NOMO-1 treated with DMSO at 0.1 percent for 48 hours (cell line): ENCODE measurements around the gene PLCG2.

ENCODE experiments used
- DNase-seq: peaks from one replicate; lab custom pipeline; 2025; ENCODE audit not compliant: unreplicated experiment; lab: John Stamatoyannopoulos, UW

PLCG2 gene

GRCh38 chr16:81904320-81904719 is 125.2 kb downstream of the PLCG2 start:
- DNase-seq, result no peak

- DNase-seq, result no peak
These were observed 126.2 kb downstream of the PLCG2 start for GRCh38 chr16:81905277-81905676.

- no peak for DNase-seq
These were observed 128.6 kb downstream of the PLCG2 start for GRCh38 chr16:81907681-81908080.

- no peak for DNase-seq
These were observed 129.6 kb downstream of the PLCG2 start for GRCh38 chr16:81908466-81909262.

- no peak for DNase-seq
These were observed 131.3 kb downstream of the PLCG2 start for GRCh38 chr16:81910366-81910885.

GRCh38 chr16:81912395-81912794 is 133.3 kb downstream of the PLCG2 start:
- DNase-seq, result no peak

- DNase-seq, result no peak
These were observed 134.1 kb downstream of the PLCG2 start for GRCh38 chr16:81913222-81913621.

- no peak for DNase-seq
These were observed 138.3 kb downstream of the PLCG2 start for GRCh38 chr16:81917375-81917774.

GRCh38 chr16:81918927-81919326 is 139.8 kb downstream of the PLCG2 start:
- no peak for DNase-seq

- no peak for DNase-seq
These were observed 141.4 kb downstream of the PLCG2 start for GRCh38 chr16:81920498-81920897.

- no peak for DNase-seq
These were observed 142.2 kb downstream of the PLCG2 start for GRCh38 chr16:81921085-81921814.

- DNase-seq, result no peak
These were observed 142.9 kb downstream of the PLCG2 start for GRCh38 chr16:81921843-81922584.

GRCh38 chr16:81923296-81923695 is 144.2 kb downstream of the PLCG2 start:
- DNase-seq, result no peak

GRCh38 chr16:81925016-81925415 is 145.9 kb downstream of the PLCG2 start:
- no peak for DNase-seq

- no peak for DNase-seq
These were observed 146.9 kb downstream of the PLCG2 start for GRCh38 chr16:81926036-81926435.

- no peak for DNase-seq
These were observed 148.6 kb downstream of the PLCG2 start for GRCh38 chr16:81927561-81928185.

GRCh38 chr16:81928271-81928918 is 149.3 kb downstream of the PLCG2 start:
- no peak for DNase-seq

GRCh38 chr16:81928975-81929374 is 149.9 kb downstream of the PLCG2 start:
- no peak for DNase-seq

- DNase-seq, result no peak
These were observed 150.8 kb downstream of the PLCG2 start for GRCh38 chr16:81929841-81930240.

GRCh38 chr16:81931927-81932326 is 152.8 kb downstream of the PLCG2 start:
- DNase-seq, result no peak

GRCh38 chr16:81932668-81933067 is 153.6 kb downstream of the PLCG2 start:
- DNase-seq, result no peak
